Natural killer cell (primary cell): ENCODE measurements around the gene FCAMR. TPM values are rescaled to one million over a fixed set of nuclear protein-coding genes. Genes with fewer than 3 reads are reported as not detected.

ENCODE experiments used
- ATAC-seq, 3 donors: fragments of 150-1000 bp in 2 of 3; fragments of 200-7000 bp in 1 of 3; cut with Tn5 transposase; 1 replicate in 1 of 3; 2 replicates in 2 of 3; pipeline ENCODE4 v1.10.0; 2021; ENCODE audit warnings: mild to moderate bottlenecking in 2 of 3, moderate library complexity in 2 of 3
- DNase-seq, 2 donors: peaks; one replicate each; pipeline versions ENCODE4 v3.0.0 to v3.0.0-alpha.2; 2013 to 2021; ENCODE audit warnings: mixed read lengths in 1 of 2
- H3K27ac ChIP-seq: one replicate; pipeline ENCODE4 v1.5.1; 2013; ENCODE audit warnings: mild to moderate bottlenecking, low read length
- H3K27me3 ChIP-seq: one replicate; pipeline ENCODE4 v1.6.1; 2013; ENCODE audit warnings: low read length; ENCODE audit not compliant: control insufficient read depth, insufficient read depth
- H3K36me3 ChIP-seq: one replicate; pipeline ENCODE4 v1.6.1; 2013; ENCODE audit warnings: low read length; ENCODE audit not compliant: control insufficient read depth, insufficient read depth
- H3K4me1 ChIP-seq: one replicate; pipeline ENCODE4 v1.6.1; 2013; ENCODE audit warnings: low read length; ENCODE audit not compliant: control insufficient read depth, insufficient read depth
- H3K4me3 ChIP-seq: one replicate; pipeline ENCODE4 v1.5.1; 2013; ENCODE audit warnings: low read length
- H3K9me3 ChIP-seq: one replicate; pipeline ENCODE4 v1.6.1; 2013; ENCODE audit warnings: low read length; ENCODE audit not compliant: control insufficient read depth, insufficient read depth
- H3K27ac Mint-ChIP-seq, 2 donors: one replicate each; pipeline ENCODE4 v1.8.0; 2022; ENCODE audit warnings: mild to moderate bottlenecking in 2 of 2, mixed read lengths in 2 of 2, moderate library complexity in 1 of 2
- H3K27me3 Mint-ChIP-seq, 2 donors: one replicate each; pipeline ENCODE4 v1.8.0; 2022; ENCODE audit warnings: low read depth in 2 of 2, mixed read lengths in 2 of 2
- H3K36me3 Mint-ChIP-seq: one replicate; pipeline ENCODE4 v1.8.0; 2022; ENCODE audit warnings: mixed read lengths
- H3K4me1 Mint-ChIP-seq, 2 donors: one replicate each; pipeline ENCODE4 v1.8.0; 2022; ENCODE audit warnings: mixed read lengths in 2 of 2
- H3K4me3 Mint-ChIP-seq: one replicate; pipeline ENCODE4 v1.8.0; 2022; ENCODE audit warnings: mild to moderate bottlenecking, moderate library complexity, mixed read lengths
- H3K9me3 Mint-ChIP-seq, 2 donors: one replicate each; pipeline ENCODE4 v1.8.0; 2022; ENCODE audit warnings: mixed read lengths in 2 of 2
- CTCF ChIP-seq: fragments of 200-600 bp; IDR thresholded peaks from one replicate; pipeline ENCODE4 v1.8.0; 2022; ENCODE audit warnings: antibody characterized with exemption
- WGBS: methylation state at CpG from one replicate; pipeline ENCODE4 v1.1.7; 2013; ENCODE audit warnings: missing lambda C conversion rate; ENCODE audit not compliant: insufficient coverage; 5-methylcytosine and 5-hydroxymethylcytosine counted together
- intact Hi-C: fragments of 100-400 bp; cut with micrococcal nuclease; formaldehyde crosslinking; loops from one replicate; pipeline ENCODE4 v1.14.2; 2022
- total RNA-seq, 4 donors: library from RNA; stranded (reverse); fragments of 120-200 nt in 1 of 4; gene quantifications; one replicate each; pipeline versions ENCODE4 v1.2.3 to v1.2.4, GENCODE V29; 2013 to 2022

Gene FCAMR
- total RNA-seq, 3 donors from 2014 or later (not counting 1 experiment from before 2014, with no cell fraction given) = not detected

DNA sequence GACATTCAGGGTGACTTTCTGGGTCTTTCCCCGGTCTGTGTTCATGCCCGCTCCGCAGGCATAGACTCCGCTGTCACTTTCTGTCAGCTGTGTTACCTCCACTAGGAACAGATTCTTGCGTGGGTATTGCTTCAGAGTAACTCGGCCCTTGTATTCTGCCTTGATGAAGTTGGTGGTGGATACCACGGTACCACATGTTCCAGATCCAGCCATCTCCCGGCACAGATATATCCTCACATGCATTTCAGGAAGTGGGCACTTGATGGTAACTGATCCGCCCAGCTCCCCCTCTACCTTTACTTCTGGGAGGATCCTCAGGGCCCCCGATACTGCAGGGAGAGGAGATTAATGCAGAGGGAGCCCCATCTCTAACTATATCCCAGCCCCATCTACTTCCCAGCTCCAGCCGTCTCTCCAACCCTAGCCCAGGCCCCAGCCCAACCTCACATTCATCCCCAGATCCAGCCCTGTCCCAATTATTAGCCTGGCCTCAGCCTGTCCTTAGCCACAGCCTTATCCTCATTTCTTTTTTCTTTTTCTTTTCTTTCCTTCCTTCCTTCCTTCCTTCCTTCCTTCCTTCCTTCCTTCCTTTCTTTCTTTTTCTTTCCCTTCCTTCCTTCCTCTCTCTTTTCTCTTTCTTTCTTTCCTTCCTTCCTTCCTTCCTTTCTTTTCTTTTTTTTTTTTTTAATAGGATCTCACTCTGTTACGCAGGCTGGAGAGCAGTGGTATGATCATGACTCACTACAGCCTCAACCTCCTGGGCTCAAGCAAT, 56.3 kb downstream of the FCAMR start:
- H3K36me3 Mint-ChIP-seq = peaks cover 20% of the 10 kb centered on the region
- ATAC-seq (no peak), DNase-seq (no peak)
- no peaks in the 10 kb centered on the region for H3K27me3 ChIP-seq
- H3K4me1 Mint-ChIP-seq = peaks cover 84 to 88% of the 10 kb centered on the region in 2 donors
- H3K9me3 ChIP-seq = no peaks in the 10 kb centered on the region
- H3K27me3 Mint-ChIP-seq = no peaks in the 10 kb centered on the region
- no peak for TF ChIP-seq CTCF
- peaks cover 80% of the 10 kb centered on the region for H3K4me1 ChIP-seq
- peak overlapping the region; percentile 2 for H3K27ac ChIP-seq
- H3K27ac Mint-ChIP-seq = peak overlapping the region in 1 of 2 donors; percentile 77
- 79% methylated on average over 11 of the region's 12 CpGs for WGBS
- H3K4me3 ChIP-seq = no peak overlapping the region
- no peaks in the 10 kb centered on the region for H3K9me3 Mint-ChIP-seq
- intact Hi-C loops = loop anchor here (5.0 to 10.0 kb wide), 2 partner anchors 68 to 279 kb away; partner anchors contain the start of gene DYRK3
- H3K36me3 ChIP-seq = peaks cover 61% of the 10 kb centered on the region
- H3K4me3 Mint-ChIP-seq = peak overlapping the region; percentile 54

DNA sequence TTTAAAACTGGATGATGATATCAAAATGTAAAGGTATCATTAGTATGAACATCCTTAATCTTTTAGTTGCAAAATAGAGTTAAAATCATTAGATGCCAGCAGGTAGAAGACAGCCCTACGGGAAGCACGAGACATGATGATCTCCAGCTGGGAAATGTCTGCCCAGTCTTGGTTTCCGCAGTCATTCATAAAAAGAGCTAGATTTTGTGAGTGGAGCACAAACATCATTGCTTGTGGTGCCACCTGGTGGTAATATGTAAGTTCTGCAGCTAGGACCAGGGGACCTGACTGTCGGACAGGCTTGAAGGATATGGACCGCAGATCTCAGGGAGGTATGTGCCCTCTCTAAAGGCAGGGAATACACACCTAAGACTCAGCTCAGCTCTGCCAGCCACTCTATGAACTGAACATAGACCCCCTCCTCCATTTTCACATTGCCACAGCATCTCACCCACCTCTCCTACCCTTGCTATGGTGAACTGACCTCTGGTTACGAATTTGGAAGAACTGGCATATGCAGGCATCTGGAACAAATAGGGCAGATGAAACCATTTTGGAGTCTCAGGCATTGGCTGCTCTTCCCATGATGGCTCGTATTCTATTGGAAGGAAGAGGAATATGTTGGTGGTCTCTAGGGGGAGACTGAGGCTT, 57.7 kb downstream of the FCAMR start:
- 32% methylated on average over 7 of the region's 7 CpGs for WGBS
- peak overlapping the region; percentile 25 for H3K4me3 Mint-ChIP-seq
- intact Hi-C loops = loop anchor here (1.0 to 10.0 kb wide), 4 partner anchors 47 to 278 kb away; partner anchors contain the start of genes DYRK3 and IL20
- H3K9me3 Mint-ChIP-seq = no peaks in the 10 kb centered on the region
- TF ChIP-seq CTCF = peak; percentile 91
- DNase-seq (peak; percentile 51 to 88), ATAC-seq (peak; percentile 72 to 80 (median 77))
- peak overlapping the region in 1 of 2 donors; percentile 77 for H3K27ac Mint-ChIP-seq
- peaks cover 84% of the 10 kb centered on the region in 2 donors for H3K4me1 Mint-ChIP-seq
- Histone ChIP-seq H3K4me3 (no peak overlapping the region), H3K36me3 (peaks cover 75% of the 10 kb centered on the region), H3K27ac (peak overlapping the region; percentile 40), H3K9me3 (no peaks in the 10 kb centered on the region), H3K27me3 (no peaks in the 10 kb centered on the region), H3K4me1 (peaks cover 73% of the 10 kb centered on the region)
- H3K36me3 Mint-ChIP-seq = peaks cover 19% of the 10 kb centered on the region
- H3K27me3 Mint-ChIP-seq = no peaks in the 10 kb centered on the region

- Mint-ChIP-seq H3K4me1 (peaks cover 76% of the 10 kb centered on the region in 2 donors), H3K27ac (peak overlapping the region in 1 of 2 donors; percentile 77), H3K9me3 (no peaks in the 10 kb centered on the region), H3K4me3 (no peak overlapping the region), H3K36me3 (peaks cover 19% of the 10 kb centered on the region), H3K27me3 (no peaks in the 10 kb centered on the region)
- Histone ChIP-seq H3K4me3 (no peak overlapping the region), H3K27me3 (no peaks in the 10 kb centered on the region), H3K36me3 (peaks cover 80% of the 10 kb centered on the region), H3K9me3 (no peaks in the 10 kb centered on the region), H3K4me1 (peaks cover 68% of the 10 kb centered on the region), H3K27ac (no peak overlapping the region)
- peak; percentile 92 for TF ChIP-seq CTCF
- WGBS = no CpG with 5 or more reads among the region's 1 CpG
- DNase-seq (peak in 1 of 2 donors; percentile 78), ATAC-seq (peak; percentile 69 to 78 (median 75))
- intact Hi-C loops = loop anchor here (2.0 to 10.0 kb wide), 3 partner anchors 14 to 276 kb away; partner anchors contain the start of gene DYRK3
Observed at GRCh38 chr1:206911064-206911663, 59.1 kb downstream of the FCAMR start.
